GM12801 (cell line): ENCODE data around the gene MAP3K12.

ENCODE experiments used
- CTCF ChIP-seq: IDR thresholded peaks from one replicate; pipeline ENCODE4 v1.5.1; 2011; ENCODE audit warnings: control low read depth; ENCODE audit not compliant: insufficient read length; ENCODE audit errors: extremely low read depth

The MAP3K12 gene

GRCh38 chr12:53461059-53461458 lies 38.2 kb downstream of the MAP3K12 start:
- TF ChIP-seq CTCF = no peak

GRCh38 chr12:53459097-53459496 lies 40.2 kb downstream of the MAP3K12 start:
- TF ChIP-seq CTCF = no peak

- no peak for TF ChIP-seq CTCF
Measured at GRCh38 chr12:53456654-53457366, 42.4 kb downstream of the MAP3K12 start.

GRCh38 chr12:53454707-53455106 lies 44.6 kb downstream of the MAP3K12 start:
- TF ChIP-seq CTCF = no peak

GRCh38 chr12:53453953-53454640 lies 45.2 kb downstream of the MAP3K12 start:
- TF ChIP-seq CTCF = no peak

GRCh38 chr12:53452159-53453077 lies 46.8 kb downstream of the MAP3K12 start:
- TF ChIP-seq CTCF = no peak

- peak; percentile 91 for TF ChIP-seq CTCF
Measured at GRCh38 chr12:53451661-53452158, 47.5 kb downstream of the MAP3K12 start, which contains the start of gene PCBP2. TSS of gene PCBP2 (plus strand) at chr12:53452102. CDS start at chr12:53454801, 2,699 bp downstream.
